HG02885 (cell line): Measurements from ENCODE around the gene PACC1.

Experiments used
- ATAC-seq: cut with Tn5 transposase; IDR thresholded peaks from one replicate; pipeline ENCODE4 v1.9.1; 2021; ENCODE audit warnings: mild to moderate bottlenecking; ENCODE audit not compliant: unreplicated experiment, poor library complexity

PACC1 gene

DNA sequence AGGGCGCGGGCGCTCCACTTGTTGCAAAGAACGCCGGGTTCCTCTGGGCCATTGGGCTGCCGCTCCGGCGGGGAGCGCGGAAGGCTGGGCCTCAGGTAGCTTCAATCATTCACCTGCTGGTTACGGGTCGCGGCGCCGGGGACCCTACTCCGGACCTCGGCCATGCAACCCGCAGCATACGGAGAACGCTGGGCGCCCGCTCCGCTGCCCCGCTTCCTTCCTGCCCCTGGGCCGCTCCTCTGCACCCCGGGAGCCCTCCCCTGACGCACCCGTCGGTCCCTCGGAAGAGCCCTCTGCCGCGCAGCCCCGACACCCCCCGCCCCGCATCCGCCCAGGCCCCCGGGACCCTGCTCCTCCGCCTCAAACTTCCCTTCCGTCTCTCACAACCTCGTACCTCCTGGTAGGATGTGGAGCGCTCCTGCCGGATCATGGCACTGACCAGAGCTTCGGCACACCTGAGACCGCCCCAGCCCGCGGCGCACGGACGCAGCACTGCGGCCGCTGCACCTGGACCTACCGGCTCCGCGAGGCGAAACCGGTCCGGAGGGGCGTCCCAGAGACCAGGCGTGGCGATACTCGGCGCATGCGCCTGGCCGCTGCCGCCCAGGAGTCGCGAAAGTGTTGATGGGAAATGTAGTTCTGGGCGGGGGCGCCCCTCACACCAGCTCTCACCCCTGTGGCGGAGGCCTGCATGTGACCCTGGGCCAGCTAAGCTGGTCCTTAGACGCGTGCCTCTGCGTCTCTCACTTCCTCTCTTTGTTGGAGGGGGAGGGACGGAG, at the start of gene PACC1:
Gene PACC1 (minus strand): TSS at position 559 of the 779 bp plus-strand sequence. CDS start 129 bp downstream, at position 430.
- peak; percentile 94 for ATAC-seq

- no peak for ATAC-seq
Observed at GRCh38 chr1:212463565-212464285, 49.0 kb upstream of the PACC1 start.

DNA sequence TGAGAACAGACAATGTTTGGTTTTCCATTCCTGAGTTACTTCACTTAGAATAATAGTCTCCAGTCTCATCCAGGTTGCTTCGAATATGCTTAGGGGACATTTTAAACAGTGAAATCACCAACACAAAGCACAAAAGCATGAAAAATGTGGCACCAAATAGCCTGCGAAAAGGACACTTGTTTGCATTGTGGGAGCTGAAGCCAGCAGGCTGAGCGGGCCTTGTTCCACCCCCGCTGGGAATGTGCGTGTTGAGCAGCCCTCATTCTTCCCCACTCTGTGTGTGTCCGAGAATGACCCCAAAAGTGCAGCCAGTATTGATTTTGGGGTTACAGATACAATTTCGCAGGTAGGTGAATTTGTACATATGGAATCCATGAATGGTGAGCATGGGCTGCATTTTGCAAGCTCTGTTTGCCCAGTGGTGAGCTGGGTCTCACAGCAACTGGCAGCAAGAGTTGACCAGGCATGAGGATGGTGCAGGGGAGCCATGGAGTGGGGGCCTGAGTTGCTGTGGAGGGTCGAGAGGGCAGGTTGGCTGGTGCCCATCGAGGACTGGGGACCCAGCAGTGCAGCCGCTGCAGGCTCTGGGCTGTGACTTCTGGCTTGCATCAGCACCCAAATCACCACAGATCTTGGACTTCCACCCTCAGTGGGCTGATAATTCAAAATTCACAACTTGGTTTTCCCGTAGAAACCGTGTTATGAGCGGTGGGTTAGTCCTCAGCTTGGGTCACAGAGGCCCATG, 47.4 kb upstream of the PACC1 start:
- no peak for ATAC-seq

- no peak for ATAC-seq
Observed at GRCh38 chr1:212460376-212460775, 45.7 kb upstream of the PACC1 start.

DNA sequence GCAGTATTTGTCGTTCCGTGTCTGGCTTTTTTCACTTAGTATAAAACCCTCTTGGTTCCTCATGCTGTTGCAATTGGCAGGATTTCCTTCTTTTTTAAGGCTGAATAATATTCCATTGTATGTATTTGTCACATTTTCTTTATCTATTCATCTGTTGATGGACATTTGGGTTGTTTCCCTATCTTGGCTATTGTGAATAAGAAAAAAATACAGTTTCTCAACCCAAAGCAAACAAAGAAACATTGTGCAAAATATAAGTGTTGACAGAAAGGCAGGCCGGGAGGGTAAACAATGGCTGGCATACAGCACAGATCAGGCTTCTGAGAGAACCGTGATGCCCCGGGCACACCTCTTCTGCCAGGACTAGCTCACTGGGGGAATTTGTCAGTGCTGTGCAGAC, 45.0 kb upstream of the PACC1 start:
- no peak for ATAC-seq

DNA sequence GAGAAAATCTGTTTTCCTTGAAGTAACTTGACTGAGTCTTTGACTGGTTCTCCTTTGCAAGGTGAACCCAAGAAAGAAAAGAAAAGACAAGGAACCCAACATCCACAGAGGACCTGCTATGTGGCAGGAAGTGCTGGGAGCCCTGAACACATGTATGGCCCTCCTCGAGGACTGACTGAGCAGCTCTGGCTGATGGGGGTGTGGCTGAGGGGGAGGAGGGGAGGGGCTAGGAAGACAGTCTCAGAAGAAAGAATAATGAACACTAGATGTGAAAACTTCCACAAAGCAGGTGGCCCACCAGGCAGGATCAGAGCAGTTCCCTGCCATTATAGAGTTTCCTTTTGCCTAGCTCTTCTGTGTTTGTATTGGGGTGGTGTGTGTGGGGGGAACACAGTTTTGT, 44.1 kb upstream of the PACC1 start:
- no peak for ATAC-seq

- no peak for ATAC-seq
Observed at GRCh38 chr1:212457740-212458338, 43.2 kb upstream of the PACC1 start.

GRCh38 chr1:212455803-212456528, 41.3 kb upstream of the PACC1 start:
- ATAC-seq, result peak; percentile 69

DNA sequence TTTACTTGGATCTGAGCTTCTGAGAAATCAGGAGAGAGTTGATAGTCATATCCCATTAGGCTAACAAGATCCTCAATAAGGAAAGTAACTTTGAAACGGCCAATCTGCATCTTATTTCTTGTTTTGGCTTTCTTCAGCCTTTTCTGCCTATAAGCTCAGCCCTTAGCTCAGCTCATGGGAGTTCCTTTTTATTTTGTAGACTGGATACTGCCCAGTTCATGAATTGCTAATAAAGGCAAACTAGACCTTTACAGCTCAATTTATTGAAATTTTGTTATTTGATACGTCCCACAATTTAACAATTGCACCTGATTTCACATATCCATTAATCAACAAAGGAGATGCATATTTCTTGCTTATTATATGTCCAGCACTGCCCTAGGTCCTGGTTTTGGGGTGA, 40.7 kb upstream of the PACC1 start:
- no peak for ATAC-seq

- no peak for ATAC-seq
Observed at GRCh38 chr1:212454741-212455140, 40.1 kb upstream of the PACC1 start.

DNA sequence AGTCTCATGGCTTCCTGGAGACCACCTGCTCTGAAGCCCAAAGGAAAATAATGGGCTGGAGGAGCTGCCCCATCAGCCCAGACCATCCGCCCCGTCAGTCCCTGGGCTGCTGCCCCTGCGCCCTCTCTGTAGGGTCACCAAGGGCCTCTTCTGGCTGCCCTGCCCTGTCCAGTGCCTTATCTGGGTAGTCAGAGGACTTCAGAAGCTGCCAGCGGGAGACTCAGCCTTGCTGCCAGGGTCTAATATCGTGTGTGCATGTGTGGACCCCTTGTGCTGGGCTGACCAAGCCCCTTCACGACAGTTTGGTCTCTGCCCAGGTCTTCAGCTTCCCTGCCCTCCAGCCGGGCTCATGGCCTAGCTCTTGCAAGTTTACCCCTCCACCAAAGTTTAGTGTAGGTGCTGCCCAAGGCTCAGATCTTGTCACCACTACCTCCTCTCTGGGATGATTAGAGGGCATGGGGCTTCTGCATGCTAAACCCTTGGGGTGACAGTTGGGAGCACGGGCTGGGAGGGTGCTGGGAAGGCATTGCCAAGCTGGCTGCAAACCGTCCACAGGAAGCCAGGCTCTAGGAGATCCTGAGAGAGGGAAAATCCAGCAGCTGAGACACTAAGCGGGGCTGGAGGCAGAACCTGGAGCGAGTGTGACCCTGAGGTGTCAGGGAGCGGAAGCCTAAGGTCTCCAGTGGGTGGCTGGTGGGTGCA, 38.6 kb upstream of the PACC1 start:
- no peak for ATAC-seq

- no peak for ATAC-seq
Observed at GRCh38 chr1:212452323-212453155, 37.9 kb upstream of the PACC1 start.

- ATAC-seq, result no peak
Observed at GRCh38 chr1:212451416-212452322, 37.0 kb upstream of the PACC1 start.

- ATAC-seq, result no peak
Observed at GRCh38 chr1:212450331-212450881, 35.7 kb upstream of the PACC1 start.

DNA sequence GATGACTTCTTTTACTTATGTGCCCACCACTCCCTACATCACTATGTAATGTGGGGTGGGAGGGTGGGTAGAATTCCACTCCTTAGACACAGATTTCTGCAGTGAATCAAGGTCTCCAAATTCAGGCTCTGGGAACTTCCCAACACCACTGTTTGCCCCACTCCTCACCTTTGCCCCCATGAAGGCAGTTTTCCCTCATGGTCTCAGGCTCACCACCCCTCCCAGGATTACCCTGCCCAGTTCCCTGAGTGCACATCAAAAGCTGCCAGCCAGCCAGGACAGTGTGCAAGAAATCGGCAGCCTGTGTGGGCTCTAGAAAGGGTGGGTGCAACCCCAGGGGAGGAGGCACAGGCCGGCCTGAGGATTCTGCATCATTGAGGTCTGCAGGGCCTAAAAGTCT, 32.8 kb upstream of the PACC1 start:
- ATAC-seq, result no peak

DNA sequence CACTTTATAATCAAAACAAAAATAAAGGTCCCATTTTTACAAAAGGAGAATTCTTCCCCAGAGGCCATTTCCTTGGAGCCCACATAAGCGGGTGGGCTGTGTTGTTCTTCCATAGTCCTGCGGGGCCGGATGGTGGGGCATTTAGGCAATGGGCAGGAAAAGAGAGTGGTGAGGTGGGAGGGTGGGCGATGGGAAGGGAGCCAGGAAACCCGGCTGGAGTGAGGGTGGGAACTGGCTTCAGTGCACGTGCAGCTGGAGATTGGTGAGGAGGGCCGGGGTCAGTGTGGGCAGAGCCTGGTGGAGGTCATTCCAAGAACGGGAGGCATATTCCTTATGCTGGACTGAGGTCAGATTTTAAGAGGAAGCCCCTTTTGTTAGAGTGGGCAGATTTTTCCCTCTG, 31.6 kb upstream of the PACC1 start:
- ATAC-seq, result no peak

- no peak for ATAC-seq
Observed at GRCh38 chr1:212442408-212442807, 27.7 kb upstream of the PACC1 start.
